ENCODE data around the gene NRCAM. TPM values are rescaled to one million over a fixed set of nuclear protein-coding genes. Genes with fewer than 3 reads are reported as not detected.

The NRCAM gene
- total and polyA plus RNA-seq, 12 donors = 71.6 to 222 (median 148) TPM

DNA sequence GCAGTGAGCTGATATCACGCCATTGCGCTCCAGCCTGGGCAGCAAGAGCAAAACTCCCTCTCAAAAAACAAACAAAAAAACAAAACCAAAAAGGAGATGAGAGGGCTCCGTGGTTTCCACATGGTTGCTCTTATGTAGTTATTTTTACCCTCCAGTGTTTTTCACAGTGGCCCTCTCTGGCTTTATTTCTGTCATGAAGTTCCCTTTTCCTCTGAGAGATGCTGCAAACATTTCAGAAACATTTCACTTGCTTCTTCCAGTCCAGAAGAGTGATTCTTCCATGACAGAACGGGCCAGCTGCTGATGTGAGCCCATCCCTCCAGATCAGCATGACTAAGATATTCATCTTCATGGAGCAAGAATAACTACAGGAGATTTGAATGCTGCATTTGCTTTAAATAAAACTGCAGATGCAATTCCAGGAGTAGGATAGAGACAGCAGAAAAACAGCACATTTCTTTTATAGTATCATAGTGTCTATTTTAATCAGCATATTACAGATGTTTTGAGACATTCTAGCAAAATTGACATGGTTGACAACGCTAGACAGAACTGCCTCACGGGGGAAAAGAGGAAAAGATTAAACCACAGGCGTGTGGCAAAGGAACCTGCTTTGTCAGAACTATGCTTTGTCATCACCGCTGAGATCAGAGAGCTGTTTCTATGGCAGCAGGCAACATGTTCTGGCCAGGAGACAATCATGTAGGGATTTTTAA, 40.3 kb downstream of the NRCAM start:
- Histone ChIP-seq H3K4me3 (no peak overlapping the region), H3K27me3 (no peaks in the 10 kb centered on the region), H3K27ac (peak overlapping the region in 3 of 5 donors; percentile 55 to 76 (median 75)), H3K9me3 (replicated peaks in 1 of 3) (no peaks in the 10 kb centered on the region), H3K36me3 (replicated peaks in 1 of 2) (no peaks in the 10 kb centered on the region), H3K4me1 (replicated peaks in 1 of 2) (peaks cover 31 to 51% of the 10 kb centered on the region in 2 donors)
- TF ChIP-seq, protein P1, sequence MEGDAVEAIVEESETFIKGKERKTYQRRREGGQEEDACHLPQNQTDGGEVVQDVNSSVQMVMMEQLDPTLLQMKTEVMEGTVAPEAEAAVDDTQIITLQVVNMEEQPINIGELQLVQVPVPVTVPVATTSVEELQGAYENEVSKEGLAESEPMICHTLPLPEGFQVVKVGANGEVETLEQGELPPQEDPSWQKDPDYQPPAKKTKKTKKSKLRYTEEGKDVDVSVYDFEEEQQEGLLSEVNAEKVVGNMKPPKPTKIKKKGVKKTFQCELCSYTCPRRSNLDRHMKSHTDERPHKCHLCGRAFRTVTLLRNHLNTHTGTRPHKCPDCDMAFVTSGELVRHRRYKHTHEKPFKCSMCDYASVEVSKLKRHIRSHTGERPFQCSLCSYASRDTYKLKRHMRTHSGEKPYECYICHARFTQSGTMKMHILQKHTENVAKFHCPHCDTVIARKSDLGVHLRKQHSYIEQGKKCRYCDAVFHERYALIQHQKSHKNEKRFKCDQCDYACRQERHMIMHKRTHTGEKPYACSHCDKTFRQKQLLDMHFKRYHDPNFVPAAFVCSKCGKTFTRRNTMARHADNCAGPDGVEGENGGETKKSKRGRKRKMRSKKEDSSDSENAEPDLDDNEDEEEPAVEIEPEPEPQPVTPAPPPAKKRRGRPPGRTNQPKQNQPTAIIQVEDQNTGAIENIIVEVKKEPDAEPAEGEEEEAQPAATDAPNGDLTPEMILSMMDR (IDR thresholded peaks at IDR 0.05) = no peak
- TF ChIP-seq POLR2A (IDR thresholded peaks at IDR 0.05) = no peak
- peak in 6 of 7 donors; percentile 45 to 78 (median 58) for DNase-seq
- 39 to 48% (median 45%) methylated on average over 8 of the region's 8 CpGs for WGBS, 4 donors
- intact Hi-C loops (cut with DNase I) = no loop called here

DNA sequence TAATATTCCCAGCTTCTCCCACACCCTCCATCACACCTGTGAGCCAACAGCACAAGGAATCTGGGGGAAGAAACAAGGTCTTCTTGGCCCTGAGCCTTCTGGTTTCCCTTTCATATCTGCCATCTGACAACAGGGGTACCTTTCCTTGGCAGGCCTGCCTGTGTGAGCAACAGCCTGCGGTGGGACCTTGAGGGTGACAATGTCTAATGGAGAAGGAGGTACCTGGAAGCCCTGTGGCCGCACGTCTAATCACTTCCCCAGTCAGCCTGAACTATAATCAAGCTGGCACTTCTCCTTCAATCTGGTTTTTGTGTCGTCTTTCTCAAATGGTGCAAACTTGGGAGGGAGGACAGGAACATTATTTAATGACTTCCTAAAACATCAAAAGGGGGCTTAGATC, 41.2 kb downstream of the NRCAM start:
- no peak overlapping the region for H3K4me3 ChIP-seq
- peak overlapping the region in 3 of 5 donors; percentile 38 to 76 (median 75) for H3K27ac ChIP-seq
- H3K27me3 ChIP-seq = no peaks in the 10 kb centered on the region
- TF ChIP-seq POLR2A (IDR thresholded peaks at IDR 0.05) = no peak
- TF ChIP-seq, protein P1 (IDR thresholded peaks at IDR 0.05) = no peak
- no peaks in the 10 kb centered on the region for H3K9me3 ChIP-seq (replicated peaks in 1 of 3)
- peak in 2 of 7 donors; percentile 30 to 31 for DNase-seq
- peaks cover 31 to 48% of the 10 kb centered on the region in 2 donors for H3K4me1 ChIP-seq (replicated peaks in 1 of 2)
- H3K36me3 ChIP-seq (replicated peaks in 1 of 2) = no peaks in the 10 kb centered on the region
- 41 to 51% (median 45%) methylated on average over 4 of the region's 4 CpGs for WGBS, 4 donors
- intact Hi-C loops (cut with DNase I) = no loop called here

DNA sequence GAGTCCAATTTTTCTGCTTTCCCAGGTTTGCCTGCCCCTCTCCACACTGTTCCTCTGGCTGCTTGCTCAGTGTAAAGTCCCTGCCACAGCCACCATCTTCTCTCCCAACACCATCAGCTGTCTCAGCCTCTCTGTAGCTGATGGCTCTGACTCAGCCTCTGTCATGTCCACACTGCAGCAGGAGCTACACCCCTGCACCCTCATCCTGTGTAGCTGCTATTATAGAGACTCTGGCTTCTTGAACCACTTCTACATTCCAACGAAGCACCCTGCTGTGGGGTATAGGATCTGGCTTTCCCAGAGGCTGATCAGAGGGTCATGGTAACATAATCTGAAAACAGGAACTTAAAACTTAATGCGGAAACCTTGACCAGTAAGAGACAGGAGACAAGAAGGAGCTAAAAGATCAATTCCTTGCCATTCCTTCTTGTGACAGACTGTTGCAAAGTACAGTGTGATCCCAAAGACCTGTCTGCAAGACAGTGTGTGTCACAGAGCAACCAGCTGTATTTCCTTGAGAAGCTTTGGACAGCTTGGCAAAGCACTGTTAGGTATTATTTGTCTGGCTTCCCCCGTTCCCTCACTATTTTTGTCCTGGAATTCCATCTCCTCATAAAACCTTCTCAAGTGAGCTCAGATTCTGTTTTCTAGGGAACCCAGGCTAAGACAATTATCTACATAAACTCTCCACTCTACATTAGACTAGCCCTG, 42.3 kb downstream of the NRCAM start:
- Histone ChIP-seq H3K27ac (peak overlapping the region in 4 of 5 donors; percentile 20 to 75 (median 50)), H3K4me1 (replicated peaks in 1 of 2) (peaks cover 31 to 48% of the 10 kb centered on the region in 2 donors), H3K27me3 (no peaks in the 10 kb centered on the region), H3K4me3 (no peak overlapping the region), H3K9me3 (replicated peaks in 1 of 3) (no peaks in the 10 kb centered on the region), H3K36me3 (replicated peaks in 1 of 2) (no peaks in the 10 kb centered on the region)
- TF ChIP-seq, protein P1 (IDR thresholded peaks at IDR 0.05) = no peak
- no peak for TF ChIP-seq POLR2A (IDR thresholded peaks at IDR 0.05)
- peak in 3 of 7 donors; percentile 28 to 45 (median 44) for DNase-seq
- 46 to 64% (median 52%) methylated on average over 3 of the region's 3 CpGs for WGBS, 4 donors
- intact Hi-C loops (cut with DNase I) = no loop called here

DNA sequence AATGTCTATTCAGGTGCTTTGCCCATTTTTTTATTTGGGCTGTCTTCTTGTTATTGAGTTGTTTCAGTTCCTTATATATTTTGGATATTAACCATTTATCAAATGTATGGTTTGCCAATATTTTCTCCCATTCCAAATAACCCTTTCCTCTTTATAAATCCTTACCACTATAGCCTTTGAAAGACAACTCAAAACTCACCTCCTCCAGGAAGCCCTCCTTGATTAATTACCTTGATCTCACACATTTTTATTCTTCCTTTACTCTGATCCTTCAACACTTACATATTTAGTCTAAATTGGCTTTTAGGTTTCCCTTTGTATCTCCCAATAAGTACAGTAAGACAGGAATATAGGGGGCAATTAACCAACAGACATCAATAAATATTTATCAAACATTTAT, 42.9 kb downstream of the NRCAM start:
- TF ChIP-seq, protein P1 (IDR thresholded peaks at IDR 0.05) = no peak
- no peak for TF ChIP-seq POLR2A (IDR thresholded peaks at IDR 0.05)
- Histone ChIP-seq H3K4me3 (no peak overlapping the region), H3K27me3 (no peaks in the 10 kb centered on the region), H3K36me3 (replicated peaks in 1 of 2) (no peaks in the 10 kb centered on the region), H3K9me3 (replicated peaks in 1 of 3) (no peaks in the 10 kb centered on the region), H3K4me1 (replicated peaks in 1 of 2) (peaks cover 36 to 54% of the 10 kb centered on the region in 2 donors), H3K27ac (peak overlapping the region in 2 of 5 donors; percentile 11 to 75)
- intact Hi-C loops (cut with DNase I) = no loop called here
- DNase-seq = no peak

Measured in adrenal gland (tissue), 12 donors.